Right forelimb (tissue), 1 donor: ENCODE data around the gene RXRA.
A peak's percentile ranks its signal among the peaks of the same experiment; 100 is the strongest.

Experiments used
- DNase-seq: peaks from one replicate; pipeline ENCODE4 v3.0.0-alpha.2; 2018

The RXRA gene

GRCh38 chr9:134457321-134458206 is 131.3 kb downstream of the RXRA start:
- no peak for DNase-seq

- DNase-seq, result peak; percentile 83
Observed at GRCh38 chr9:134458207-134459108, 132.2 kb downstream of the RXRA start.

- no peak for DNase-seq
Observed at GRCh38 chr9:134459164-134459563, 132.9 kb downstream of the RXRA start.

- DNase-seq, result no peak
Observed at GRCh38 chr9:134459573-134459972, 133.3 kb downstream of the RXRA start.

- DNase-seq, result no peak
Observed at GRCh38 chr9:134460206-134460605, 134.0 kb downstream of the RXRA start.

- no peak for DNase-seq
Observed at GRCh38 chr9:134460896-134461295, 134.6 kb downstream of the RXRA start.

GRCh38 chr9:134461426-134461982 is 135.2 kb downstream of the RXRA start:
- no peak for DNase-seq

- no peak for DNase-seq
Observed at GRCh38 chr9:134462318-134462717, 136.1 kb downstream of the RXRA start.

GRCh38 chr9:134463280-134463679 is 137.0 kb downstream of the RXRA start:
- DNase-seq, result no peak

- no peak for DNase-seq
Observed at GRCh38 chr9:134466869-134467616, 140.8 kb downstream of the RXRA start.

- no peak for DNase-seq
Observed at GRCh38 chr9:134468358-134468757, 142.1 kb downstream of the RXRA start.

- peak; percentile 85 for DNase-seq
Observed at GRCh38 chr9:134469041-134469875, 143.0 kb downstream of the RXRA start.

- no peak for DNase-seq
Observed at GRCh38 chr9:134472256-134472655, 146.0 kb downstream of the RXRA start.

GRCh38 chr9:134473141-134474054 is 147.1 kb downstream of the RXRA start:
- no peak for DNase-seq

- DNase-seq, result no peak
Observed at GRCh38 chr9:134474055-134474370, 147.8 kb downstream of the RXRA start.

- peak; percentile 94 for DNase-seq
Observed at GRCh38 chr9:134475011-134475790, 148.9 kb downstream of the RXRA start.

- DNase-seq, result no peak
Observed at GRCh38 chr9:134476272-134476941, 150.2 kb downstream of the RXRA start.

- no peak for DNase-seq
Observed at GRCh38 chr9:134476942-134477335, 150.7 kb downstream of the RXRA start.

- DNase-seq, result no peak
Observed at GRCh38 chr9:134477342-134477925, 151.2 kb downstream of the RXRA start.
